ENCODE data around the gene ASPSCR1. TPM values are rescaled to one million over a fixed set of nuclear protein-coding genes. Genes with fewer than 3 reads are reported as not detected.

The ASPSCR1 gene
- polyA plus RNA-seq, 4 donors, result 19.5 to 39.0 (median 23.1) TPM

DNA sequence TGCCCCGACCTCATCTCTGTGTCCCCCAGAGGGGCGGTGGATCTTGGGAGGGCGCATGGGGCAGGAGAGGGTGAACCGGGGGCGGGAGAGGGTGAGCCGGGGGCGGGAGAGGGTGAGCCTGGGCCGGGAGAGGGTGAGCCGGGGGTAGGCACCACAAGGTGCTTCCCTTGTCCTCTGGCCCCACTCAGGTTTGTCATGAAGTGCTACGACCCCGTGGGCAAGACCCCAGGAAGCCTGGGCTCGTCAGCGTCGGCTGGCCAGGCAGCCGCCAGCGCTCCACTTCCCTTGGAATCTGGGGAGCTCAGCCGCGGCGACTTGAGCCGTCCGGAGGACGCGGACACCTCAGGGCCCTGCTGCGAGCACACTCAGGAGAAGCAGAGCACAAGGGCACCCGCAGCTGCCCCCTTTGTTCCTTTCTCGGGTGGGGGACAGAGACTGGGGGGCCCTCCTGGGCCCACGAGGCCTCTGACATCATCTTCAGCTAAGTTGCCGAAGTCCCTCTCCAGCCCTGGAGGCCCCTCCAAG, 18.9 kb downstream of the ASPSCR1 start:
- no peak for DNase-seq (ENCODE audit: low read depth in 4 of 4, low spot score in 3 of 4)

DNA sequence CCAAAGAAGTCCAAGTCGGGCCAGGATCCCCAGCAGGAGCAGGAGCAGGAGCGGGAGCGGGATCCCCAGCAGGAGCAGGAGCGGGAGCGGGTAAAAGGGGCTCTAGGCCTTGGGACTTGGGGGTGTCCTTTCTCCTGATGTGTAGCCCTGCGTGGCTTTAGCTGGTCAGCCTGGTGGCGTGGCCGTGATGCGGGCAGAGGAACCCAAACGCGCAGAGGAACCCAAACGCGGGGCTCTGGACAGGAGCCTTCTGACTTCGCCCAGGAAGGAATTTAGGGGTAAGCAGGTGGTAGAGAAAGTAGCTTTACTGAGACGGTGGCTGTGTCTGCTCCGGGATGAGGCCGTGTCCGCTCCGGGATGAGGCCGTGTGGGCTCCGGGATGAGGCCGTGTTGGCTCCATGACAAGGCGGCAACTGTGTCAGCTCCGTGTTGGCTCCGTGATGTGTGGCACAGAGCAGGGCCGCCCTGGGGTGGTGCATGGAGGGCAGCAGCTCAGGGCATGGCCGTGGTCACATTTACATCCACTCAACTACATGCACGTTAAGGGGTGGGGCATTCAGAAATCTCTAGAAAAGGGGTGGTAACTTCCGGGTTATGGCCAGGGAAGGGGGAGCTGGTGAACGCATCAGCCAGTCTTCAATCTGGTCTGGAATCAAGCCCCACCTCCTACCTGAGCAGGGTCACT, 19.5 kb downstream of the ASPSCR1 start:
- no peak for DNase-seq (ENCODE audit: low read depth in 4 of 4, low spot score in 3 of 4)

DNA sequence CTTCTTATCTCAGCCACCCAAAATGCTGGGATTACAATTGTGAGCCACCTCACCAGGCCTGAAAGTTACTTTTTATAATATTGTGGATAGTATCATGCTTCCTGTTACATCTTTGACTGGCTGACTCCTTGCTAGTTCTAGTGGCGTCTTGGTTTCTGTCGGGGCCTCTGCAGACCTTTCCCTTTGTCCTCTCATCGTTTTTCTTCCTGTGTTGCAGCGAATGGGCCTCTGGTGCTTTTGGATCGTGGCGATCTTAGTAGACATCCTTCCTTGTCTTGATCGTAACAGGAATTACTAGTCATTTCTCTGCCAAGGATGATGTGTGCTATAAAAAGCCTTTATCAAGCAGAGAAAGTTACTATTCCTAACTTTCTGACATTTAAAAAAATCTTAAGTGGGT, 20.8 kb downstream of the ASPSCR1 start:
- no peak for DNase-seq (ENCODE audit: low read depth in 4 of 4, low spot score in 3 of 4)

DNA sequence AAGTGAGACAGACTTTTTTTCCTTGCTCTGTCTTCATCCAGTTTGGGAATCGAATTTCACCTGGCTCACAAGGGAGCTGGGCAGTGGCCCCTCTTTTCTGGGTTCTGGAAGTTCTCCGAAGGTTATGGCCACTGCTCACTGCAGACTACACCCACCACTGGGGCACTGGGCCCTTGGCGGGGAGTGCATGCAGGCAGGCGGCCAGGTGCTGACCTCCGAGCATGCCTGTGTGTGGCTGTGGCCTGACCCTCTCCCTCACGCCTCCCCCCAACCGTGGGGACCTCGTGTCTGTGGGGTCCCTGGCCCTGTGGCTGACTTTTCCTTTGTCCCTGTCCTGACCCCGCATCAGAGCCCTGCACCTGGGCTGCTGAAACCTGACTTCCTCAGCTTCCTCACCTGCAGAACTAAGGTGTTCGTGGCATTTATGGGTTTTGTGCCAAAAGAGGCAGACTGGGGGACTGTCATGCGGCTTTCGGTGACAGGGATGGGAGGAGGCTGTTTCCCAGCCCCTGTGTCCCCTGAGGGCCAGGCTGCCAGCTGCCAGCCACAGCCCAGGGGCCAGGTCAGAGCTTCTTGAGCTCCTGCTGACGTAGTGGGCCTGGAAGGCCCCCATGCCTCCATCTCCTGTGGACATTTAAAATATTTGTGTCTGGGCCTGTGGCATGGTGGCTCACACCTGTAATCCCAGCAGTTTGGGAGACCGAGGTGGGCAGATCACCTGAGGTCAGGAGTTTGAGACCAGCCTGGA, 21.4 kb downstream of the ASPSCR1 start:
- DNase-seq (ENCODE audit: low read depth in 4 of 4, low spot score in 3 of 4), result no peak

DNA sequence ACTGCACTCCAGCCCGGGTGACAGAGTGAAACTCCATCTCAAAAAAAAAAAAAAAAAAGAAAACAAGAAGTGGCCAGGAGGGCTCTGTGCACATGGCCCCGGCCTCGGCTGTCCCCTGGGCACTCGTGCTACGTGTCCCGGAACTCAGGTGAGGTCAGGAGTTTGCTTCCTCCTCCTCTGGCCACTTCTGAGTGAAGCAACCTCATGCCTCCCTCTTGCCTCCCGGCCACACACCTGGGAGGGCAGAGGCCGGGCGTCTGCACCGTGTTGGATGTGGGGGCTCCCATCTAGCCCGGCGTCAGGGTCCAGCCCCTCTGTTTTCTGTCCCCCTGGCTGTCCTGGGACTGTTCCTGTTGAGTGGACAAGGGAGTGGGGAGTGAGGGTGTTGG, 22.2 kb downstream of the ASPSCR1 start:
- DNase-seq (ENCODE audit: low read depth in 4 of 4, low spot score in 3 of 4), result no peak

DNA sequence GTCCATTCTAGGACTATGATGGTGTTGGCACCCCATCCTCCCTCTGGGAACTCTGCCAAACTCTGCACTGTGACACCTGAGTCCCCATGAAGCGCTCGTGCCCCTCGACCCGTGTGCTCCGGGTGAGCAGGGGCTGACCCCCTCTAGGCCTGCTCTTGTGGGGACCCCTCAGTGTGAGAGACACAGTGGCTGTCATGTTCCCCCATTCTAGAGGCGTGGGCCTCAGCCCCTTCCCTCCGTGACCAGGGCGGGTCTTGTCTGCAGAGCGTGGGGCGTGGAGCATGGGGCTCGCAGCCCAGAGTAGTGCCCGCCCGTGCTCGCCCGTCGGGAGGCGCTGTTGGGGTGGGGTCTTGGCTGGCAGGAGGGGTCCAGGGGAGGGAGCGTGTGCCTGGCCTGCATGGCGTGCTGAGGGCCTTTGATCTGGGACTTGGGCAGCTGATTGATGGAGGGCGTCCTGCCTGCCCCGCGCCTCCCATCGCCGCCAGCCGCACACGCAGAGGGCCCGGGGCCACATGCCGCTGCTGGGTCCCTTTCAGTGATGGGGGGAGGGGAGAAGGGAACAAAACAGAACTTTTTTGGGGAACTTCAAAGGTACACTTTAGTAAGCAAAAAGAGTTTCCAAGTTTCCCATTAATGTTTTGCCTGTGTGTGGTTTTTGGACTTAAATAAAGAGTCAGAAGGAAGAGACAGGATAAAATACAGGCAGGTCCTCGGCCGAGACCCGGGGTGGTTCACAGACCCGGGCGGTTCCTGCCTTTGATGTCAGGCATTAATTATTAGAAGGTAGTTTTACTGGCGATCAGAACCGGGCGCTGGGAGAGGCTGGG, 22.8 kb downstream of the ASPSCR1 start:
- DNase-seq (ENCODE audit: low read depth in 4 of 4, low spot score in 3 of 4), result no peak

DNA sequence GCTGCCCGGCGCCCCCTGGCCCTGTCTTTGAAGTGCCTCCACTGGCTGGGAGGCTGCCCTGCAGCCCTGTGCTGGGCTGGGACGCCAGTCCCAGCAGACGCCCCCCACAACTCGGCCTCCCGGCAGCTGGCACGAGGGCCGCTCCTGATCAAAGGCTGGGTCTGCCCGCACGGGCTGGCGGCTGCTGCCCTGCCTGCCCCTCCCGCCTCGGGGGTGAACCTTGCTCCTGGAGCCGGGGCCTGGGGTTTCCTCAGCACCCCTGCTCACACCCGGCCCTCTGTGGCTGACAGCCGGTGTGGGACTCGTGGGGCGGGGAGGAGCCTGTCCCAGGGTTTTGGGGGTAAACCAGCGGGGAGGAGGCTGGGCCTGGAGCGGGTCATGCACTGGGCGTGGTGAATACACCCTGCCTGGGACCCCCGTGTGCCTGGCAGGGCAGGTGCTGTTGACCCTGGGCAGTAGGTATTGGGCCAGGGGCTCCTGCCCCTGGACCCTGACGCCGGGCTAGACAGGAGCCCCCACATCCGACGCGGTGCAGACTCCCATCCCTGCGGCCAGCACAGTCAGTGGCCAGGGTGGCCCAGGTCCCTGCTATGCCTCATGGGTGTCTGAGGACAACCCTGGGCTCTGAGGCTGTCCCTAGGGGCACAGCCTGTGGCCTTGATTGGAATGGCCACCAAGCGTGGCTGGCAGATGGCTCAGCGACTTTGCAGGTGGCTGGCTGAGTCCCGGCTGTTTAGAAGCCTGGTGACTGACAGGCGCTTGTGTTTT, 23.6 kb downstream of the ASPSCR1 start:
- DNase-seq (ENCODE audit: low read depth in 4 of 4, low spot score in 3 of 4), result no peak

DNA sequence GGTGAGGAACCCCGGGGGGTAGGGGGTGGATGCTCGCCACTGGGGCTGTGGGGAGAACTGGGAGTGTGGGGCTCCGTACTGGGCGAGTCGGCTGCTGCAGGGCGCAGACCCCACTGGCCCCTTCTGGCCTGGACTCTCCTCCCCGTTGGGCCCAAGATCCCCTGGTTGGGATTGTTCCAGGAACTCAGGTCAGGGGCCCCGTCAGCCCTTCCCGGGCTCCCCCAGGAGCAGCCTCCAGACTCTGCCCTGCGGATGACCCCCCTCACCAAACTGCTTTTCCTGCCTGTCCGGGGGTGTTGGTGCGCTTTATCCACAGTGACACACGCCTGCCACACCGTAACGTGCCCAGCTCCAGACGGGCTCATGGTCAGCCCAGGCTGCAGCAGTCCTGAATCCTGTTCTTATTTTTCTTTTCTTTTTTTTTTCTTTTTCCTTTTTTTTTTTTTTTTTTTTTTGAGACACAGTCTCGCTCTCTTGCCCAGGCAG, 24.2 kb downstream of the ASPSCR1 start:
- no peak for DNase-seq (ENCODE audit: low read depth in 4 of 4, low spot score in 3 of 4)

DNA sequence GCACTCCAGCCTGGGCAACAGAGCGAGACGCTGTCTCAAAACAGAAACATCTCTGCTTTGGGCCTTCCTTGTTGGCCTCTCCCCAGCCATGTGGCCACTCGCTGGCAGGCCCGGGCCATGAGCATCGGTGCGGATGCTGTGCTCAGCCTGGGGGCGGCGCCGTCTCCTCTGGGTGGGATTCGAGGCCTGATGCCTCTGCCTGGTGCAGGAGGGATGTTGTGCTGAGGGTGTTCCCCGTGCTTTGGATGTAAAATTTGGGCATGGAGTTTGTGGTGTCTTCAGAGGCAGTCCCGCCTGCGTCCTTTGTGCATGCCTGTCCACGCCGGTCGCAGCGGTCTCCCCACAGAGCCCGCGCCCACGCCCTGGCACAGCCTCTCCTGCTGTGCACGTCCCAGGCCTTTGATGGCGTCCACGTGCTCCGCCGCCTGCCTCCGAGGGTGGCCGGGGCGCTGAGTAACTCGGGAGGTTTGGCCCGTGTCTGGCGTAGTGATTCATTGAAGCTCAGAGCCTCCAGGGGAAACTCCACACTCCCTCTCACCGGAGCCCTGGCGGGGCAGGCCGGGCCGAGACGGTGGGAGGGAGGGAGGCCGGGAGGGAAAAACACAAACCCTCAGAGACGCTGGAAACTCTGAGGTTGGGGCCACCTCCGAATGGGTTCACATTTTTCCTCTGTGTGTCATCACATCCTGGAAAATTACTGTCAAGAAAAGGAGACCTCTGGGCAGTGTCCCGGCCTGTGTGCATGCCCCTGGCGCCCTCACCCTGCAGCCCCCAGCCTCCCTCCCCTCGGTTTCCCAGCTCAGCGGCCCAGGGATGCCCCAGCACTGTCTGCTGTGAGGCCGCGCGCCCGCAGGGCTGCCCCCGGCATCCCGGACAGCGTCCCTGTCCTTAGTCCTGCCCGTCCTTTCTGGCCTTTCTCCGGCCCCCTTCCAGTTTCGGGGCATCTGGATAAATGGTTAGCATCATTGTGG, 26.3 kb downstream of the ASPSCR1 start:
- no peak for DNase-seq (ENCODE audit: low read depth in 4 of 4, low spot score in 3 of 4)

DNA sequence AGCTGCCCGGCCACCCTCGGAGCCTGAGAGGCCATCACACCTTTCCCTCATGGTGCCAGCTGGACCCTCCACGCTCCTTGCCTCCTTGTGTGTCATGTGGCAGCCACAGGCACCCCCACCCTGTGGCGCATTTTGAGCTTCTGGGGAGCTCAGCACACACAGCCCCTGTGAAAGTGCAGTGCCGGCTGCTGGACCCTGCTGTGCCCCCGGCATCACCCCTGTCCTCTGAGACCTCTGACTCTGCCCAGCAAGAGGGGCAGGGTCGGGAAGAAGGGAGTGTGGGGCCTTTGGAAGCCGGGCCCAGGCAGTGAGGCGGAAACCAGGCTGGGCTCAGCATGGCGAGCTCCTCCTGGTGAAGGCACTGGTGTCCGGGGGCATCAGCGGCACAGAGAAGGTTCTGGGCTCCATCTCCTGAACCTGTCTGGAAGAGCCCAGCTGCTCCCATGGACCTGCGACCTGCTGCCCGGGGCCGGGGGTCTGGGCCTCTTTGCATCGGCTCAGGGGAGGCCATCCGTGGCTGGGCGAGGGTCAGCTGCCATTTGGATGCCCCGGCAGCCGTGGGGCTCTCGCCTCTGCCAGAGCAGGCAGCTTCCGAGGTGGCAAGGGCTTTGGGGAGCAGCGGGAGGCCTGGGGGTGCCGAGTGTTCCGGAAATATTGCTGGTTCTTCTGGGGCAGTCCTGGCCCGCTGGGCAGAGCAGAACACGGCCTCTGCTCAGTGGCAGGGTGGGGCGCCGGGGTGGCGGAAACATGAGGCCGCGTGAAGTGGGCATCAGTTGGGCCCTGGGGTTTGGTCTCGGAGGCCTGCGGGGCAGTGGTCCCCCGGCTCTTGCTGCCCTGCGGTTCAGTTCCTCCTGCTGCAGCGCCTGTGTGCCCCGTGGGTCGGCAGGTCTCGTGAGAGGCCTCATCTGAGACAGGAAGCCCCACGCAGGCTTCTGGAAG, 27.4 kb downstream of the ASPSCR1 start:
- DNase-seq (ENCODE audit: low read depth in 4 of 4, low spot score in 3 of 4), result no peak

DNA sequence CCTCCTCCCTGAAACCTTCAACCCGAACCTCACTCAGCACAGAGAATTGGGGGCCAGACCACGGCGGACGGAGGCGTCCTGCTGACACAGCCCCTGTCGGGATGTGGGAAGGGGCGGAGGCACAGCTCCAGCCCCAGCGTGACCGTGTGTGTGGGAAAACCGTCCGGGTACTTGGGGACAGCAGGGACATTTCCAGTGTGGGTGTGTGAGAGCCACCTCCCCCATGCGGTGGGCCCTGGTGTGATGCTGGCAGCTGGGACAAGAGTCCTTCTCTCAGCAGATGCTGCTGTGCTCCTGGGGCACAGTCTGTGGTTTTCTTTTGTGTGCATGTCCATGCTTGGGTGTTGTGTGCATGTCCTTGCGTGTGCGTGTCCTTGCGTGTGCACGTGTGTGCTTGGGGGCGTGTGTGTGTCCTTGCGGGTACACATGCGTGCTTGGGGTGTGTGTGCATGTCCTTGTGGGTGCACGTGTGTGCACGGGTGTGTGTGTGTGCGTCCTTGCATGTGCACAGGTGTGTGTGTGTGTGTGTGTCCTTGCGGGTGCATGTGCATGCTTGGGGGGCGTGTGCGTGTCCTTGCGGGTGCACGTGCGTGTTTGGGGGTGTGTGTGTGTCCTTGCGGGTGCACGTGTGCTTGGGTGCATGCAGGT, 28.4 kb downstream of the ASPSCR1 start:
- no peak for DNase-seq (ENCODE audit: low read depth in 4 of 4, low spot score in 3 of 4)

DNA sequence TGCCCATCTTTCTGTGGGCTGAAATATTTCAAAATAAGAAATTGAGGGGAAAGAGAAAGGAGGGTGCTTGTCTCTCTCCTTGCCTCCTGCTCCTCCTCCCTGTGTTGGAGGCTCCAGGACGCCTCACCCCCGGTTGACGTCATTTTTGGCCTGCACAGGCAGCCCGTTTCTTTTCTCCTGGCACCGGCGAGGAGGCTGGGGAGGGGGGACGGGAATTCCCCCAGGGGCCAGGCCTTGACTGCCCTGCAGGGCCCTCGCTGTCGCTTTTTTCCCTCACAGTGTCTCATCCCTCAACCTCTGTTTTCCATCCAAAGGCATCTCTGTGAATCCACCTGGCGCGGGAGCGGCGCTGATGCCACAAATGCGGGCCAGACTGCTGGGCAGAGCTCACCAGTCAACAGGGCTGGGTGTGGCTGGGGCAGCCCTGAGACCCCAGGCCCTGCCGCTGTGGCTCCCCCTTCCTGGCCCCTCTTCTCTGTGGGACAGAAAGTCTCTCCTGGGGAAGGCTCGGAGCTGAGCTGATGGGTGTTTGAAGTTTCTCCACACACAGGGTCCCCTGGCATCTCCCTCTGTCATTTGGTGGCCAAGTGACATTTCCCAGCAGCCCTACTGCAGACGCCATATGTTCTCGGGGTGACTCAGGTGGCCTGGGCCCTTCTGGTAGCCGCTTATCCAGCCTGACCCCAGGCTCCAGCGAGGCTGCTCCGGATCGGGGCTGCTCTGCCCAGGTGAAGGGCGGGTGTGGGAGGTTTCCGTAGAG, 29.2 kb downstream of the ASPSCR1 start:
- DNase-seq (ENCODE audit: low read depth in 4 of 4, low spot score in 3 of 4), result no peak

DNA sequence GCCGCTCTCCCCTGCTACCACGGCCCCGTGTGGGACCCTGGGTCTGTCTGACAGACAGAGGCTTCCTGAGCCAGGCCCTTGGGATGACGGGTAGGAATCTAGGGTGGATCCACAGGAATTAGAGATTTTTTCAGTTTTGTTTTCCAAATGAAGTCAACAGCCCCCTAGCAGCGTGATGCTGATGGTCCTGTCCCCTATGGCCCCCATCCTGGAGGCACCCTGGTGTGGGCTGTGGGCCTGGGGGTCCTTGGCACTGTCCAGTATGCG, 29.7 kb downstream of the ASPSCR1 start:
- no peak for DNase-seq (ENCODE audit: low read depth in 4 of 4, low spot score in 3 of 4)

DNA sequence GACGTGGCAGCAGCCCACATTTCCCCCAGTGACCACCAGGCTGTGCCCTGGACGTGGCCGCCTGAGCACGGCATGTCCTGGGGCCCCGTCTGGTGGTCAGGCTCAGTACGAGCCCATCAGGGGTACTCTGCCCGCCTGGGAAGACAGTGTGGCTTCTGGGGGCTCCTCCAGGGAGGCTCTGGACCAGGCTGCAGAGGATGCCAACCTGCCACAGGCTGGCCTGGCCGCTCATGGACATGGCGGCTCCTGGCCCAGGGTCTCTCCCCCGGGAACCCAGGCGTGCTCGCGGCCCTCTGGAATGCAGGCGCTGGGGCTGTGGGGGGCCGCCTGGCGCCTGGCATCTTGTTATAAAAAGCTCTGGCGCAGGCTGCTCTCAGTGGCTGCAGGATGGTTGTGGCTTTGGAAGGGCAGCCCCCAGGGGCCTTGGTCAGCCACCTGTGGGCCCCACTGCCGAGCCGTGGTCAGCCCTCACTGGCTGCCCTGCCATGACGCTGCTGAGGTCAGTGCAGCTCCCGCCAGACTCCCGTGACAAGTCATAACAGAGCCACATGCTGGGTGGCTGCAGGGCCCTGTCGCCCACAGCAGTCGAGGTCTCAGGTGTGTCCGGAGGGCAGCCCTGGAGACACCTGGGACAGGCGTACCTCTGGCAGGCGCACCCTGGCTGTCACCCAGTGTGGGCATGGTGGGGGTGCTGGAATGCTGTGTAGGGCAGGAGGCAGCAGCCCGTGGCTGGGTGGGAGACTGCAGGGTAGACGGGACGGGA, 30.2 kb downstream of the ASPSCR1 start:
- DNase-seq (ENCODE audit: low read depth in 4 of 4, low spot score in 3 of 4), result no peak

DNA sequence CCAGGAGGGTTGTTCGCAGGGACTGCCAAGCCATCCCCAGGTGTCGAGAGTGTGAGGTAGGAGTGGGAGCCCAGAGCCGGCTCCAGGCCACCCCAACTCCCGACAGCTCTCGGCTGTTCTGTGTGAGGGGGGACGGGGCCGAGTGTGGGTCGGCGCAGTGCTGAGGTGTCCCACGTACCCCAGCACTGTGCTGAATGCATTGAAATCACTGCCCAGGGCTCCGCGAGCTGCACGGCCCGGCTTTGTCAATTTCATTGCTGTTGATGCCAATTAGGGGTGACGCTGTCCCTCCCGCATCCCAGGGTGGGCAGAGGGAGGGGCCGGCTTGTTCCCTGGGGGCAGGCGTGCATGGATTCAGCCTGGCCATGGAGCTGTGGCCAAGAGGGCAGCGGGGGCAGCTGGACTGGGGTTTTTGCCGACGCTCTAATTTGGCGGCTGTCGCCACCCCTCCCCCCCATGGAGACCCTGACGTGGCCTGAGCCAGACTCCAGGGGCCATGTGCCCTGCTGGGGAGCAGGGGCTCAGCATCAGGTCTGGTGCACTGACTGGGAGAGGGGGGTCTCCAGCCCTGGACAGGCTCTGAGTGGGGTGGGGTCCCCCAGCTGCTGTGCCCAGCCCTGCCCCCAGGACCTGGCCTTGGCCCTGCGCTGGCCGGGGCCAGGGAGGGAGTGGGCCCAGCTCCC, 31.0 kb downstream of the ASPSCR1 start:
- DNase-seq (ENCODE audit: low read depth in 4 of 4, low spot score in 3 of 4), result no peak

DNA sequence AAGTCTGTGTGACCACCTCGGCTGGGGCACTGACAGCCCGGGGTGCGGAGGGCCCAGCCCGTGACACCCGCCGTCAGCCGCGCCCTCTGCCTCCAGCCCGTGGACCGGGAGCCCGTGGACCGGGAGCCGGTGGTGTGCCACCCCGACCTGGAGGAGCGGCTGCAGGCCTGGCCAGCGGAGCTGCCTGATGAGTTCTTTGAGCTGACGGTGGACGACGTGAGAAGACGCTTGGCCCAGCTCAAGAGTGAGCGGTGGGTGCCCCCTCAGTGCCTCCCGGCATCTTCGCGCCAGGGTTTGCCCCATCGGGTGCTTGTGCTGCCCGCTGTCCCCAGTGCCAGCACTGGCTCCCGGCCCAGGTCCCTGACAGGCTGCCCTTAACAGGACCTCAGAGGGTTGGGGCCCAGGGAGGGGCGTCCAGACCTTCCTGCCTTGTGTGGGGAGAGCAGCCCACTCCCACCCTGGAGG, 31.5 kb downstream of the ASPSCR1 start:
- DNase-seq (ENCODE audit: low read depth in 4 of 4, low spot score in 3 of 4), result no peak
